HG03575 (cell line): ENCODE data around the gene NUDT22.

Experiments used
- ATAC-seq: cut with Tn5 transposase; IDR thresholded peaks from one replicate; pipeline ENCODE4 v1.9.1; 2021; ENCODE audit not compliant: unreplicated experiment, insufficient number of reproducible peaks, low FRiP score; ENCODE audit errors: extremely low read depth

NUDT22 gene

GRCh38 chr11:64250415-64251015 lies 24.4 kb downstream of the NUDT22 start:
- ATAC-seq = no peak

GRCh38 chr11:64251016-64251752 lies 25.1 kb downstream of the NUDT22 start, which contains the start of gene PLCB3:
PLCB3 (plus strand) TSS chr11:64251530; CDS start chr11:64251650, 120 bp downstream.
- no peak for ATAC-seq

- no peak for ATAC-seq
Measured at GRCh38 chr11:64251753-64252002, 25.6 kb downstream of the NUDT22 start.

GRCh38 chr11:64252003-64252872 lies 26.2 kb downstream of the NUDT22 start:
- ATAC-seq = no peak

GRCh38 chr11:64253043-64253442 lies 27.0 kb downstream of the NUDT22 start:
- ATAC-seq = no peak

- no peak for ATAC-seq
Measured at GRCh38 chr11:64253481-64253880, 27.4 kb downstream of the NUDT22 start.

GRCh38 chr11:64254326-64254725 lies 28.3 kb downstream of the NUDT22 start:
- ATAC-seq = no peak

GRCh38 chr11:64255135-64256128 lies 29.4 kb downstream of the NUDT22 start:
- ATAC-seq = no peak

GRCh38 chr11:64256300-64256699 lies 30.2 kb downstream of the NUDT22 start:
- no peak for ATAC-seq

GRCh38 chr11:64258356-64258755 lies 32.3 kb downstream of the NUDT22 start:
- ATAC-seq = no peak

GRCh38 chr11:64258946-64259532 lies 33.0 kb downstream of the NUDT22 start:
- ATAC-seq = no peak

- ATAC-seq = no peak
Measured at GRCh38 chr11:64259533-64260067, 33.5 kb downstream of the NUDT22 start.

- ATAC-seq = no peak
Measured at GRCh38 chr11:64260147-64260708, 34.2 kb downstream of the NUDT22 start.

GRCh38 chr11:64261556-64262080 lies 35.5 kb downstream of the NUDT22 start:
- no peak for ATAC-seq

- no peak for ATAC-seq
Measured at GRCh38 chr11:64262271-64263002, 36.4 kb downstream of the NUDT22 start.

- ATAC-seq = no peak
Measured at GRCh38 chr11:64263021-64263946, 37.2 kb downstream of the NUDT22 start.
